DOHH2 (cell line): ENCODE data around the gene CABLES1.
A peak's percentile ranks its signal among the peaks of the same experiment; 100 is the strongest.

Experiments
- H3F3A ChIP-seq: fragments of 200-600 bp; sonication (generic), shearing (Covaris generic); 2 replicates; pipeline ENCODE4 v1.6.0; 2016; ENCODE audit warnings: antibody characterized with exemption, mild to moderate bottlenecking; ENCODE audit not compliant: control insufficient read depth, insufficient read depth
- H3K27ac ChIP-seq: fragments of 200-600 bp; sonication (generic); 2 replicates; pipeline ENCODE4 v1.5.1; 2014; ENCODE audit warnings: low read depth, mild to moderate bottlenecking, low read length, moderate library complexity
- H3K27me3 ChIP-seq: fragments of 200-600 bp; sonication (generic); 2 replicates; pipeline ENCODE4 v1.6.1; 2014; ENCODE audit warnings: mild to moderate bottlenecking, low read length, mixed read lengths; ENCODE audit not compliant: control insufficient read depth
- H3K36me3 ChIP-seq: fragments of 200-600 bp; sonication (generic); 2 replicates; pipeline ENCODE4 v1.6.1; 2014; ENCODE audit warnings: mild to moderate bottlenecking, low read length, moderate library complexity, mixed read lengths; ENCODE audit not compliant: control insufficient read depth
- H3K4me1 ChIP-seq: fragments of 200-600 bp; sonication (generic); 2 replicates; pipeline ENCODE4 v1.6.1; 2014; ENCODE audit warnings: mild to moderate bottlenecking, low read length, mixed read lengths; ENCODE audit not compliant: control insufficient read depth
- H3K4me2 ChIP-seq: fragments of 200-600 bp; sonication (generic); 2 replicates; pipeline ENCODE4 v1.6.0; 2014; ENCODE audit warnings: mild to moderate bottlenecking, low read length, moderate library complexity
- H3K4me3 ChIP-seq: fragments of 200-600 bp; sonication (generic); 2 replicates; pipeline ENCODE4 v1.5.1; 2014; ENCODE audit warnings: mild to moderate bottlenecking, low read length, mixed read lengths
- H3K79me2 ChIP-seq: fragments of 200-600 bp; sonication (generic); 2 replicates; pipeline ENCODE4 v1.6.1; 2014; ENCODE audit warnings: mild to moderate bottlenecking, low read length, mixed read lengths; ENCODE audit not compliant: control insufficient read depth
- H3K9me2 ChIP-seq: fragments of 200-600 bp; sonication (generic); replicated peaks from 2 replicates; pipeline ENCODE4 v1.6.1; 2014; ENCODE audit warnings: mild to moderate bottlenecking, low read length, mixed read lengths; ENCODE audit not compliant: control insufficient read depth
- H3K9me3 ChIP-seq: fragments of 200-600 bp; sonication (generic); 2 replicates; pipeline ENCODE4 v1.6.1; 2014; ENCODE audit warnings: antibody characterized with exemption, low read length, mixed read lengths; ENCODE audit not compliant: control insufficient read depth, insufficient read depth
- H4K20me1 ChIP-seq: fragments of 200-600 bp; sonication (generic); 2 replicates; pipeline ENCODE4 v1.6.0; 2014; ENCODE audit warnings: low read depth, mild to moderate bottlenecking, antibody characterized with exemption, low read length, moderate library complexity; ENCODE audit not compliant: control insufficient read depth, insufficient read depth
- EZH2phosphoT487 ChIP-seq: fragments of 200-600 bp; sonication (generic); IDR thresholded peaks from 2 replicates; pipeline ENCODE4 v1.6.1; 2017; ENCODE audit warnings: borderline replicate concordance, mild to moderate bottlenecking, antibody characterized with exemption, low read length, moderate library complexity, mixed read lengths
- TF ChIP-seq, protein P1 (sequence below): fragments of 200-600 bp; sonication (generic); IDR thresholded peaks from one replicate; pipeline ENCODE4 v1.5.1; 2014; ENCODE audit warnings: antibody characterized with exemption, mild to moderate bottlenecking, low read depth, low read length; ENCODE audit not compliant: poor library complexity, severe bottlenecking

The CABLES1 gene

DNA sequence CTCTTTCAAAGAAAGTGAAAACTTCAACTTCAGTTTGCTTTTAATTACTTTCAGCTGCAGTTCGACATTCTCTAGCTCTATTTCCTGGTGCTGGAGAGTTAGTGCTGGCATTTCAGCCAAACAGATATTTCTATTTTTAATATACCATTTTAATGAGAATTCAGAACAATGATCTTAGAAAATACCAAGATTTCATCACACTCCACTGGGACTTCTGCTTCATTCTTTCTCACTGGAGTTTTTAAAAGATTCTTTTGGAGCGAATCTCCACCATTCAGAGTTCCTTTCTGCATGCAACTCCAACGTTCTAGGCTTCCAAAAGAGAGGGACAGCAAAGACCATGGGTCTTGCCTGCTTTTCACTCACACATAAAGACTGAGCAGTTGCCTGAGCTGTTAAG lies 94.2 kb downstream of the CABLES1 start:
- Histone ChIP-seq H3K9me2 (no peaks in the 10 kb centered on the region), H3K4me2 (peak overlapping the region; percentile 78), H3K36me3 (peaks cover 7% of the 10 kb centered on the region), H4K20me1 (no peaks in the 10 kb centered on the region), H3K4me1 (peaks cover 89% of the 10 kb centered on the region), H3K79me2 (no peaks in the 10 kb centered on the region), H3K27ac (peak overlapping the region; percentile 93), H3K27me3 (no peaks in the 10 kb centered on the region), H3F3A (peaks cover 25% of the 10 kb centered on the region), H3K9me3 (no peaks in the 10 kb centered on the region), H3K4me3 (peak overlapping the region; percentile 49)
- TF ChIP-seq EZH2phosphoT487: no peak
- TF ChIP-seq, protein P1, sequence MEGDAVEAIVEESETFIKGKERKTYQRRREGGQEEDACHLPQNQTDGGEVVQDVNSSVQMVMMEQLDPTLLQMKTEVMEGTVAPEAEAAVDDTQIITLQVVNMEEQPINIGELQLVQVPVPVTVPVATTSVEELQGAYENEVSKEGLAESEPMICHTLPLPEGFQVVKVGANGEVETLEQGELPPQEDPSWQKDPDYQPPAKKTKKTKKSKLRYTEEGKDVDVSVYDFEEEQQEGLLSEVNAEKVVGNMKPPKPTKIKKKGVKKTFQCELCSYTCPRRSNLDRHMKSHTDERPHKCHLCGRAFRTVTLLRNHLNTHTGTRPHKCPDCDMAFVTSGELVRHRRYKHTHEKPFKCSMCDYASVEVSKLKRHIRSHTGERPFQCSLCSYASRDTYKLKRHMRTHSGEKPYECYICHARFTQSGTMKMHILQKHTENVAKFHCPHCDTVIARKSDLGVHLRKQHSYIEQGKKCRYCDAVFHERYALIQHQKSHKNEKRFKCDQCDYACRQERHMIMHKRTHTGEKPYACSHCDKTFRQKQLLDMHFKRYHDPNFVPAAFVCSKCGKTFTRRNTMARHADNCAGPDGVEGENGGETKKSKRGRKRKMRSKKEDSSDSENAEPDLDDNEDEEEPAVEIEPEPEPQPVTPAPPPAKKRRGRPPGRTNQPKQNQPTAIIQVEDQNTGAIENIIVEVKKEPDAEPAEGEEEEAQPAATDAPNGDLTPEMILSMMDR: no peak

DNA sequence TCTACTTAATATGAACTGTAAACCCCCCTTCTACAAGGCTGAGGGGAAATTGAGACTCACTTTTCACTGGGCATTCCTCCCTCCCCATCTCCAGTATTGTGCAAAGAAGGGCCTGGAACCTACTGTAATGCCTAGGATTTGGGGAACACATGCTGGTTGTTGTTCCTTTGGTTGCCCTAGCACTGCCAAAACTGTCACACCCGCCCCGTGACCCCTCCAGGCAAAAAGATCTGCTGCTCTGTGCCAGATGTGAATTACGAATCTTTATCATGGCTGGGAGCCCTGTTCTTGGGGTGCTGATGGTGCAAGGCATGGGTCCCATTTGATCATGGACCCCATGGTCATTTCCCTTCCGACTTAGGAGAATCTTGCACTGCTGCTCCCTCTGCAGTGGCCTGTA lies 95.4 kb downstream of the CABLES1 start:
- H3K4me1 ChIP-seq: peaks cover 77% of the 10 kb centered on the region
- H3K27me3 ChIP-seq: no peaks in the 10 kb centered on the region
- no peak for TF ChIP-seq EZH2phosphoT487
- TF ChIP-seq, protein P1: no peak
- no peaks in the 10 kb centered on the region for H3K79me2 ChIP-seq
- peak overlapping the region; percentile 78 for H3K4me2 ChIP-seq
- peak overlapping the region; percentile 57 for H3K4me3 ChIP-seq
- peaks cover 25% of the 10 kb centered on the region for H3F3A ChIP-seq
- H3K9me2 ChIP-seq: no peaks in the 10 kb centered on the region
- no peaks in the 10 kb centered on the region for H3K9me3 ChIP-seq
- H4K20me1 ChIP-seq: no peaks in the 10 kb centered on the region
- peak overlapping the region; percentile 93 for H3K27ac ChIP-seq
- H3K36me3 ChIP-seq: peaks cover 7% of the 10 kb centered on the region

DNA sequence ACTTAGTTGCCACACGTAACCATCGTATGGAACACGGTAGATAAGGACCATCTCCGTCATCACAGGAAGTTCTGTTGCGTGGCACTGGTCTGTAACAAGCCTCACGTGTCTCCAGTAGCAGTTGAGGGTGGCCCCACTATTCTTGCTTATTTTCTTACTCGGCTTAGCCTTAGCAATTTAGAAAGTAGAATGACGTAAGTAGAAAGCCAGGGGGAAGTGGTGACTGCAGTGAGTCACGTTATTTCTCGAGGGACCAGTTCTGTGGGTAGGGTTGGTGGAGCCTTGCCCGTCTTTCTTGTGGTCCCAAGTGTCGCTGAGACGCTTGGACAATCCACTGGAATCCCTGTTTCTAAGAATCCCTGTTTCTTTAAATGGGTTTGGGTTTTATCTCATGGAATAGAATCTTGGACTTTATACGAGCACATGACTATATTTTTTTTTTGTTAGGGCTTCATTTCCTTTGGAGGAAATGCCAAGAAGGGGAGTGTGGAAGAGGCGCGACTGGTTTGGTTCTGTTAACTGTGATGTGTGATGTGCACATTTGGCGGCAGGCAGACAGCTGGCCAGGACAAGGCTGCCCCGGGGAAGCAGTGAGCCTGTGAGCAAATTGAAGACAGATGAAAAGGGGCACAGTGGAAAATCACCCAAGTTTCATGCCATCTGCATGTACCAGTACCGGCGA lies 96.2 kb downstream of the CABLES1 start:
- Histone ChIP-seq H3K4me3 (peak overlapping the region; percentile 51), H3K79me2 (no peaks in the 10 kb centered on the region)

More for the DNA sequence above, 96.2 kb downstream of the CABLES1 start:
- TF ChIP-seq, protein P1: no peak
- TF ChIP-seq EZH2phosphoT487: no peak
- H3F3A ChIP-seq: peaks cover 25% of the 10 kb centered on the region
- no peaks in the 10 kb centered on the region for H3K9me3 ChIP-seq
- H3K36me3 ChIP-seq: peaks cover 7% of the 10 kb centered on the region
- peaks cover 69% of the 10 kb centered on the region for H3K4me1 ChIP-seq
- H3K9me2 ChIP-seq: no peaks in the 10 kb centered on the region
- peak overlapping the region; percentile 78 for H3K4me2 ChIP-seq
- H3K27ac ChIP-seq: peak overlapping the region; percentile 93
- H4K20me1 ChIP-seq: no peaks in the 10 kb centered on the region
- no peaks in the 10 kb centered on the region for H3K27me3 ChIP-seq
